ENCODE measurements around the gene CHI3L2.
"Not testable (repeated sequence)": the region's sequence is repeated elsewhere in the genome, so short reads cannot be mapped to it uniquely, and the experiment has no call there.

The CHI3L2 gene

DNA sequence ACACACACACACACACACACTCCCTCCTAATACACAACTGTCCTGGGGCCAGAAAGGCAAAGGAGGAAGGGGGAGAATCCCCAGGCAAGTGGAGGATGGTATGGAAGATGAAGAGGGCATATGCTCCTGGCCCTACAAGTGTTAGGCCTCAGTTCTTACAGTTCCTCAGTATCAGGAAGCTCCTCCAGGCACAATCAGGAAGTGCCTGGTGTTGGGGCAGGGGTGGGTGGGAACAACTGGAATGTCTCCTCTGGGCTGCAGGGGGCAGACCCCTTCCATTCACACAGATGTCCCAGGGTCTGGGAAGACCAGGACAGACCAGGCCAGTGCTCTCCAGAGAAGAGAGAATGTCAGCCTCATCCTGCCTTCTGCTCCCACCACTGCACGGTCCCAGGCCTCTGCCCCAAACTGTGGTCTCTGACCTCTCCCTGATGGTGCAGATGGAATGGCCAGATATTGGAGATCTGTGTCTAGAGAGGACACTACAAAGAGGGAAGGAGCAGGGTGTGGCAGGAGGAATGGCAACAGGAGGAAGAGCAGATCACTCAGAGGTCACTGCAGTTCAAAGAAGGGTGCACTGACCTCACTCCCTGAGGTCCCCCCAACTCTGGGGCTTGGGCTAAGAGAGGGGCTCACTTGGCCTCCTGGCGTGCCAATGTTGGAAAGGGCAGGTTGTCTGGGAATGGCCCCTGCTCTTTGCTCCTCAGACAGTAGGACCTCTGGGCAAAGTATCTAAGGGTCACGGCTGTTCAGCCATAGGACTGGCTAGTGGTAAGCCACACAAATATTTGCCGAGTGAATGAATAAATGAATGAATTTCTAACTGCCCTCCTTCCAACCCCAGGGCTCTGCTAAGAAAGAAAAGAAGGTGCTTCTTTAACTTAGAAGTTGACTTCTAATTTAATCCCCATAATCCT lies 24.5 kb upstream of the CHI3L2 start:
- DNase-seq, result no peak

DNA sequence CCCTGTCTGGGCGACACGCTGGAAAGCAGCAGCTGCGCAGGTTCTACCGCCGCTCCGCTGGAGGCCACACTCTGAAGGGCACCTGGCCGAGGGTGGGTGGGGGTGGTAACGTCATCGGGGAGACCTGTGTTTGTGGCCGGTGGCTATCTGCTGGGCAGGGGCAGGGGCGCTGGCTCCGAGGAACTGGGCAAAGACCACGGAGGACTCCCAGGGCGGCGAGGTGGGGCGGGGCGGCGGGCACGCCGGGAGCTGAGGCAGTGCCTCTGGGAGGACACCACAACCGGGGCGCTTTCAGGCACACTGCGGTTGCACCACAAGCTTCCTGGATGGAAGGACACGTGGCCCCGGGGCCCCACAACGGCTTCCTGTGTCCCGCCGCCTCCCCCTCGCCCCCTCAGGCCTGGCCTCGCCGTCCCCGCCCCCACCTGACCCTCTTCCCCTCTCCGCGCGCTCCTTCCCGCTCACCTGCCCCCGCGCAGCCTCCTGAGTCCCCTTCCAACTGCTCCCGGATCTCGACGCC lies 23.8 kb upstream of the CHI3L2 start:
- DNase-seq, result no peak

DNA sequence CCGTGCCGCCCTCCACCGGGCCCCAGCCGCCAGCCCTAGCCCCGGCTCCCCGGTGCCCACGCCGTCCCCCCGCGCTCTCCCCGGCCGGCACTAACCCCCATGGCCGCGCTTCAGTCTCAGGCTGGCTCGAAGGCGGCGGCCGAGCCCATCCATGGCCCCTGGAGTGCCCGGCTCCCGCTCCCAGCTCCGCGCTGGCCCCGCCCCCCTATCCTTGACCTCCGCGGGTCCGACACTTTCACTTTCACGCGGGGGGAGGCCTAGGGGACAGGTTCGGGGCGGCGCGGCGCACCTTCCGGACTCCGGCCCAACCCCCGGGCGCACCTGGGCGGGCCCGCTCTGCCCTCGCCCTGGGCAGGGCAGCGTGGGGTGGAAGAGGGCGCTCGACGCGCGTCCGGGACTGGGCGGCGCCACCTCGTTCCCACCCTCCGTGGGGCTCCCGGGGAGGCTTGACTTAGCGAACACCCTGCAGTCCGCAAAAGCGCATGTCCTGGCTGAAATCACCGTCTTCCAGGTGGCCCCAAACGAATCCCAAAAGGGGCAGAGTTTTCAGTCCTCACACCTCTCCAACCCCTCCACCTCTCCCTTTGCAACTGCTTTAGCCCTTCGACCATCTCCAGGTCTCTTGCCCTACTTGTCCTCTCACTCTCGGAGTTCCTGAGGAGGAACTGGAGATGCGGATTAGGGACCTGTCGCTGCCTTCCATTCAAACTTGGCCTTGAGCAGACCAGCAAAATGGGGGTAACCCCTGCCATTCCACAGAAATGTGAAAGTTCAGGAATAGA lies 23.1 kb upstream of the CHI3L2 start:
- no peak for DNase-seq

DNA sequence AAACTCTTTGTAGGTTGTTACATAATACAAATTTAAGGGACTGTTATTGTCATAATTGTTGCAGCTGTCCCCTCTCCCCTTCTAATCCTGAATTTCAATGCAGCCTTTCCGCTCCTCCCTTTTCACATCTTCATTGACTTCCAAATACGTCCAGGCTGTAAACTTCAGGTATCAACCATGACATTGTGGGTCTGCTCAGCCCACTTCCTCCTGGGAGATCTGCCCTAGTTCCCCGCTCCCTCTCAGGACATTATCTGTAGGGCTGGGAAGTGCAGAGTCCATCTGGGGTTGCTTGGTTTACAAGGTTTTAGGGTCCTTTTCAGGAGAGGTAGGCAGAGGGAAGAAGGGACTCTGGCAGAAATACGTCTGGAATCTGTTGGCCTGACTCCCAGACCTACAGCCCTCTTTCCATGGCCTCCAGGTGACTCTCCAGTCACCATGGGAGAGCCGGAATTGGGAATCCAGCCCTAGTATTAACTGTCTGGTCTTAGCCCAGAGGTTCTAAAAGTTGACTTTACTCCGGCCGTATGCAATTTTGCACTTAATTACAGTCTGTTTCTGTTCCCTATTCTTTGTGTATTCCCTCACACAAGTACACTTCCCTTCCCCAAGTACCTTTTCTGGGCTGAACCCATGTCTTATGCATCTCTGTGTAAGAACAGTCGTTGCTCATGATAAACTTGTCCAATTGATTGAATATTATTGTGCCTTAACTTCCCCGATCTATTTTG lies 22.4 kb upstream of the CHI3L2 start:
- no peak for DNase-seq

- DNase-seq, result no peak
Observed at GRCh38 chr1:111205714-111206050, 21.8 kb upstream of the CHI3L2 start.

- DNase-seq, result no peak
Observed at GRCh38 chr1:111208921-111209320, 18.6 kb upstream of the CHI3L2 start.

GRCh38 chr1:111209622-111210021 lies 17.9 kb upstream of the CHI3L2 start:
- DNase-seq, result no peak

GRCh38 chr1:111211921-111212320 lies 15.6 kb upstream of the CHI3L2 start:
- no peak for DNase-seq

DNA sequence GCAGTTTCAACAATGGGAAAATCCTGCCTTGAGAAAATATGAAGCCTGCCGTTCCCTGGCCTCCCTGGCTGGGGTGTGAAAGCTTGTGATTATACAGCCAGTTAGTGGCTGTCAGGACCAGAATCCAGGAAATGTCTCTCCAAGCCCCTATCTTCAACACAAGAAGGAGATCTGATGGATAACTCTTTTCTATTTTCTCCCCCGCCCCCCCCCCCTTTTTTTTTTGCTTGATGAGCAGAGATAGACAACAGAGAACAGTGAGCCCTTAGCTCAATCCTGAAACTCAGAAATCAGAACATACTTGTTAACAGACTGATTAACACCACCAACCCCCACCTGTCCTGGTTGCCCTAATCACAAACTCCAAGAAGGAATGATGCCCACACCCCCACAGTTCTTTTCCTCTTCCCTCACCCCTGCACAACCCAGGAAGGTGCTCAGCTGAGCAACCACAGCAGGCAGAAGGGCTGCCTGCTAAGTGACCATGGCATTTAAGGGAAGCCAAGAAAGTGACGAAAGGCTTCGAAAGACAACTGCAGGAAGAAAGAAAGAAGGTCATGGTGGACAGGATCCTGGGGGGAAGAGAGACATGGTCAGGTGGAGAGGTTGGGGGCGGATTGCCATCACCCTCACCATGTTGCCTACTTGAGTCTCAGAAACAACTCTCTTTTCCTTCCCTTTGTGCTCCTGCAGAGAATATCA lies 14.7 kb upstream of the CHI3L2 start:
- no peak for DNase-seq

- no peak for DNase-seq
Observed at GRCh38 chr1:111213412-111213811, 14.1 kb upstream of the CHI3L2 start.

GRCh38 chr1:111214074-111214801 lies 13.3 kb upstream of the CHI3L2 start:
- no peak for DNase-seq

GRCh38 chr1:111214884-111215283 lies 12.6 kb upstream of the CHI3L2 start:
- DNase-seq, result no peak

GRCh38 chr1:111215285-111215684 lies 12.2 kb upstream of the CHI3L2 start:
- not testable (repeated sequence) for DNase-seq

- no peak for DNase-seq
Observed at GRCh38 chr1:111216751-111217150, 10.8 kb upstream of the CHI3L2 start.

GRCh38 chr1:111217183-111217910 lies 10.2 kb upstream of the CHI3L2 start:
- no peak for DNase-seq

GRCh38 chr1:111218701-111219556 lies 8.6 kb upstream of the CHI3L2 start:
- no peak for DNase-seq

DNA sequence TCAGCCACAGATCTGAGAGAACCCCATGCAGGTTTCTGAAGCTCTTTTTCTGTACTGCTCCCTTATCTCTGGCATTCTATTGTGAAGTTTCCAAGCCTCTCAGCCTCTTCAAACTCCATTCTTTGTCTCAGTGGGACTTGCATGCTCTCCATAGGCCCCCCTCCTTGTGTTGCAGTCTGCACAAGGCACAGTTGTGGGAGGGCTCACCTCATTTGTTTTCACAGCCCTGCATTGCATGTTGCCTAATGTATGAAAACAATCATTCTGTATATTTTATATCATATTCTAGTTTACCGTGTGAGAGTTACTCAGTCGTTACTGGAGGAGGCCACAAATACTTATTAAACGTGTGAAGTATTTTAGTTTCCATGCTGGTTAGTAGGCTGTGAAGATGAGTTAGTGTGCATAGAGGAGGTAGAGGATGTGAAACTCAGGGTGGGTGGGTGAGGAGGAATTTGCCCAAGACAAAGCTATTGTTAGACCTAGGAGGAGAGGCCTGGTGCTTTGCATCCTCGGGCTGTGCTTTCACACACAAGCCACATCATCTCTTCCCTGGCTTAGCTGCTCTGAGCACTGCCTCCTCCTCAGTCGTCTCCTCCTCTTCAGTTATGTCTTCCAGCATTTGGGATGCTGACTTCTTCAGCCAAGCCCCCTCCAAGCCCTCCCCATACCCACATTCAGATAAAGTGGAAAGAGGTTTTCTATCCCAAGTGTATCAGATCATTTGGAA lies 7.8 kb upstream of the CHI3L2 start:
- DNase-seq, result no peak

GRCh38 chr1:111220302-111220890 lies 7.1 kb upstream of the CHI3L2 start:
- DNase-seq, result no peak

- DNase-seq, result no peak
Observed at GRCh38 chr1:111221276-111221632, 6.3 kb upstream of the CHI3L2 start.

Data from NCI-H187 (cell line).